HL-60 (cell line): ENCODE data around the gene CD151.

Source experiments
- DNase-seq, 2 experiments: peaks; one replicate each; pipeline ENCODE4 v3.0.0-alpha.2; 2010 to 2020; ENCODE audit warnings: low read depth in 1 of 2, low spot score in 1 of 2
- H3K27ac ChIP-seq: fragments of 250-450 bp; sonication (Bioruptor Pico); replicated peaks from 2 replicates; pipeline ENCODE4 v1.5.1; 2020; ENCODE audit warnings: mild to moderate bottlenecking, moderate library complexity
- H3K27me3 ChIP-seq: fragments of 250-450 bp; sonication (Bioruptor Pico); 2 replicates; pipeline ENCODE4 v1.5.1; 2021; ENCODE audit warnings: mild to moderate bottlenecking, moderate library complexity; ENCODE audit not compliant: insufficient read depth, poor library complexity, severe bottlenecking
- H3K4me3 ChIP-seq: replicated peaks from 2 replicates; pipeline ENCODE4 v1.5.1; 2011; ENCODE audit warnings: mild to moderate bottlenecking, control low read depth, low read length; ENCODE audit not compliant: insufficient read depth
- CTCF ChIP-seq: IDR thresholded peaks from one replicate; pipeline ENCODE4 v1.5.1; 2011; ENCODE audit warnings: low read length, control low read depth, inconsistent platforms; ENCODE audit not compliant: insufficient read depth
- GABPA ChIP-seq: IDR thresholded peaks from 2 replicates; pipeline ENCODE4 v1.6.1; 2012; ENCODE audit warnings: low read depth
- POLR2AphosphoS5 ChIP-seq: IDR thresholded peaks from 2 replicates; pipeline ENCODE4 v1.6.1; 2012; ENCODE audit warnings: low read depth
- SPI1 ChIP-seq: IDR thresholded peaks from 2 replicates; pipeline ENCODE4 v1.6.1; 2012; ENCODE audit warnings: low read depth, mild to moderate bottlenecking, borderline replicate concordance
- TF ChIP-seq, protein P1 (sequence below): IDR thresholded peaks from 2 replicates; pipeline ENCODE4 v1.6.1; 2012; ENCODE audit warnings: low read depth; ENCODE audit not compliant: insufficient replicate concordance

The CD151 gene

GRCh38 chr11:886568-886967, 53.8 kb downstream of the CD151 start:
- TF ChIP-seq, protein P1, sequence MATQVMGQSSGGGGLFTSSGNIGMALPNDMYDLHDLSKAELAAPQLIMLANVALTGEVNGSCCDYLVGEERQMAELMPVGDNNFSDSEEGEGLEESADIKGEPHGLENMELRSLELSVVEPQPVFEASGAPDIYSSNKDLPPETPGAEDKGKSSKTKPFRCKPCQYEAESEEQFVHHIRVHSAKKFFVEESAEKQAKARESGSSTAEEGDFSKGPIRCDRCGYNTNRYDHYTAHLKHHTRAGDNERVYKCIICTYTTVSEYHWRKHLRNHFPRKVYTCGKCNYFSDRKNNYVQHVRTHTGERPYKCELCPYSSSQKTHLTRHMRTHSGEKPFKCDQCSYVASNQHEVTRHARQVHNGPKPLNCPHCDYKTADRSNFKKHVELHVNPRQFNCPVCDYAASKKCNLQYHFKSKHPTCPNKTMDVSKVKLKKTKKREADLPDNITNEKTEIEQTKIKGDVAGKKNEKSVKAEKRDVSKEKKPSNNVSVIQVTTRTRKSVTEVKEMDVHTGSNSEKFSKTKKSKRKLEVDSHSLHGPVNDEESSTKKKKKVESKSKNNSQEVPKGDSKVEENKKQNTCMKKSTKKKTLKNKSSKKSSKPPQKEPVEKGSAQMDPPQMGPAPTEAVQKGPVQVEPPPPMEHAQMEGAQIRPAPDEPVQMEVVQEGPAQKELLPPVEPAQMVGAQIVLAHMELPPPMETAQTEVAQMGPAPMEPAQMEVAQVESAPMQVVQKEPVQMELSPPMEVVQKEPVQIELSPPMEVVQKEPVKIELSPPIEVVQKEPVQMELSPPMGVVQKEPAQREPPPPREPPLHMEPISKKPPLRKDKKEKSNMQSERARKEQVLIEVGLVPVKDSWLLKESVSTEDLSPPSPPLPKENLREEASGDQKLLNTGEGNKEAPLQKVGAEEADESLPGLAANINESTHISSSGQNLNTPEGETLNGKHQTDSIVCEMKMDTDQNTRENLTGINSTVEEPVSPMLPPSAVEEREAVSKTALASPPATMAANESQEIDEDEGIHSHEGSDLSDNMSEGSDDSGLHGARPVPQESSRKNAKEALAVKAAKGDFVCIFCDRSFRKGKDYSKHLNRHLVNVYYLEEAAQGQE, result no peak
- TF ChIP-seq GABPA (no peak), CTCF (no peak), SPI1 (no peak), POLR2AphosphoS5 (no peak)
- Histone ChIP-seq H3K27me3 (no peaks in the 10 kb centered on the region), H3K4me3 (no peak overlapping the region), H3K27ac (no peak overlapping the region)
- no peak for DNase-seq

- no peaks in the 10 kb centered on the region for H3K27me3 ChIP-seq
- H3K4me3 ChIP-seq, result no peak overlapping the region
- H3K27ac ChIP-seq, result no peak overlapping the region
- DNase-seq, result no peak
- no peak for TF ChIP-seq CTCF
- TF ChIP-seq POLR2AphosphoS5, result no peak
- TF ChIP-seq GABPA, result no peak
- no peak for TF ChIP-seq SPI1
- TF ChIP-seq, protein P1, result no peak
Measured at GRCh38 chr11:887589-887988, 54.8 kb downstream of the CD151 start.
